Ectodermal cell (in vitro differentiated cells): ENCODE measurements around the gene SLC35G4. TPM values are rescaled to one million over a fixed set of nuclear protein-coding genes. Genes with fewer than 3 reads are reported as not detected.
"Not testable (repeated sequence)": the region's sequence is repeated elsewhere in the genome, so short reads cannot be mapped to it uniquely, and the experiment has no call there.

Source experiments
- H3K27ac ChIP-seq: 2 replicates; pipeline ENCODE4 v1.7.0; 2013; ENCODE audit warnings: mild to moderate bottlenecking, low read depth, low read length; ENCODE audit not compliant: insufficient read depth, poor library complexity, severe bottlenecking
- H3K27me3 ChIP-seq: 2 replicates; pipeline ENCODE4 v1.7.0; 2013; ENCODE audit warnings: mild to moderate bottlenecking, low read length; ENCODE audit not compliant: insufficient read depth, control insufficient read depth, poor library complexity, severe bottlenecking
- H3K36me3 ChIP-seq: one replicate; pipeline ENCODE4 v1.7.0; 2013; ENCODE audit warnings: low read length; ENCODE audit not compliant: control insufficient read depth, insufficient read depth
- H3K4me1 ChIP-seq: one replicate; pipeline ENCODE4 v1.7.0; 2013; ENCODE audit warnings: low read length; ENCODE audit not compliant: control insufficient read depth, insufficient read depth
- H3K4me3 ChIP-seq: 2 replicates; pipeline ENCODE4 v1.7.0; 2013; ENCODE audit warnings: low read depth, low read length, control low read depth; ENCODE audit not compliant: insufficient read depth
- H3K9me3 ChIP-seq: 2 replicates; pipeline ENCODE4 v1.7.0; 2013; ENCODE audit warnings: mild to moderate bottlenecking, low read length, moderate library complexity; ENCODE audit not compliant: control insufficient read depth
- WGBS, 2 experiments: methylation state at CpG; one replicate each; pipeline ENCODE4 v1.1.7; 2013; ENCODE audit warnings: missing lambda C conversion rate in 2 of 2; 5-methylcytosine and 5-hydroxymethylcytosine counted together
- polyA plus RNA-seq, 4 experiments: library from polyadenylated mRNA; stranded (reverse); fragments of 50-300 nt; gene quantifications; one replicate each; pipeline ENCODE4 v1.2.3, GENCODE V29; 2013

Gene SLC35G4
- polyA plus RNA-seq (2013, experiment 1 of 4) = not detected
- polyA plus RNA-seq (2013, experiment 2 of 4) = not detected
- polyA plus RNA-seq (2013, experiment 3 of 4) = not detected
- polyA plus RNA-seq (2013, experiment 4 of 4) = not detected

DNA sequence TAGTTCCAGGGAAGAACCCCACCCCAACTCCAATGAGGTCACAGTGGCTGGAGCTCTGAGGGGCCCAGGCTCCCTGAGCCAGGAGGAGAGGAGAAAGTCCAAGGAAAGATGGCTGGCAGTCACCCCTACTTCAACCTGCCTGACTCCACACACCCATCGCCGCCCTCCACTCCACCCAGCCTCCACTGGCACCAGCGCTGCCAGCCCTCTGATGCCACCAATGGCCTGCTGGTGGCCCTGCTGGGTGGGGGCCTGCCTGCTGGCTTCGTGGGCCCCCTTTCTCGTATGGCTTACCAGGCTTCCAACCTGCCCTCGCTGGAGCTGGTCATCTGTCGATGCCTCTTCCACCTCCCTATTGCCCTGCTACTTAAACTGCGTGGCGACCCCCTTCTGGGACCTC, at the start of gene SLC35G4:
Gene SLC35G4, plus strand, starts transcription at position 109 of the 400 bp plus-strand sequence. Its CDS starts 0 bp downstream, at position 109.
- not testable (repeated sequence) for H3K9me3 ChIP-seq, H3K27ac ChIP-seq, H3K36me3 ChIP-seq, H3K4me1 ChIP-seq, H3K27me3 ChIP-seq, H3K4me3 ChIP-seq
- 97 to 99% methylated on average over 7 to 9 of the region's 9 CpGs for WGBS, 2 experiments

DNA sequence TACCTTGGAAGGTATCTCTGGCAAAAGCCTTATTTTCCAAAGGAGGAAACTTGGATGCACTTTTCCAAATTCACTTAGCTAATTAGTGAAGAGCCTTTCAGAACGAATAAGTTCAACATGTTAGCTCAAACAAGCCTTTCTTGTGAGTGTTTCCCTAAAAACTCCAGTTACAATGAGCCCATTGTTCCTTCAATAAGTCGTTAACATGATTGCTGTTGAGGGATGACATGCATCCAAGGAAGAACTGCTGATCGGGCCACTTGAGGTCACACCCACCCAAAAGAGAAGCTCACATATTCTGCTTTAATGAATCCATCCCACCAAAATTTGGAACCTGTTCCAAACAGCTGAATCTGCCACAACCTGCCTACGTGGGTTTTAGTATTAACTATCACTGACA, 48.1 kb upstream of the SLC35G4 start:
- no peak overlapping the region for H3K27ac ChIP-seq
- no peaks in the 10 kb centered on the region for H3K36me3 ChIP-seq
- H3K4me3 ChIP-seq = no peak overlapping the region
- H3K4me1 ChIP-seq = peaks cover 3% of the 10 kb centered on the region
- H3K9me3 ChIP-seq = no peaks in the 10 kb centered on the region
- H3K27me3 ChIP-seq = no peaks in the 10 kb centered on the region
- WGBS, 2 experiments = 81 to 84% methylated on average over 3 to 4 of the region's 4 CpGs

DNA sequence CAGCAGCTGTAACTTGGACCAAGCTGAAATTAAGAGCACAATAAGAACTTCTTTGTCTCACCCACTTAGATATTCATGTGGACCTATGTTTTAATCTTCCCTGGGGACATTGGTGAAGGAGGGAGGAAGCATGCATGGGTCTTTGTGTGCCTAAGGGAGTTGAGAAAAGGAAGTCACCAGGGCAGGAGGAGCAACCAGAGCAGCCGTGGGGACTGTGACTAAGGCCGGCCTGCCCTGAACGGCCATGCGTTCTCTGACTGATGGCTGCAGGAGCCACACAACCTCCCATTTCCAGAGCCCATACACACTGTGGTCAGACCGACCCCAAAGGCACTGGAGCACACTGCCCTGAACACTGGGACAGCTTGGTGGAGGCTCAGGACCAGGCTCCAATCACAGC, 43.7 kb upstream of the SLC35G4 start:
- H3K27me3 ChIP-seq = no peaks in the 10 kb centered on the region

DNA sequence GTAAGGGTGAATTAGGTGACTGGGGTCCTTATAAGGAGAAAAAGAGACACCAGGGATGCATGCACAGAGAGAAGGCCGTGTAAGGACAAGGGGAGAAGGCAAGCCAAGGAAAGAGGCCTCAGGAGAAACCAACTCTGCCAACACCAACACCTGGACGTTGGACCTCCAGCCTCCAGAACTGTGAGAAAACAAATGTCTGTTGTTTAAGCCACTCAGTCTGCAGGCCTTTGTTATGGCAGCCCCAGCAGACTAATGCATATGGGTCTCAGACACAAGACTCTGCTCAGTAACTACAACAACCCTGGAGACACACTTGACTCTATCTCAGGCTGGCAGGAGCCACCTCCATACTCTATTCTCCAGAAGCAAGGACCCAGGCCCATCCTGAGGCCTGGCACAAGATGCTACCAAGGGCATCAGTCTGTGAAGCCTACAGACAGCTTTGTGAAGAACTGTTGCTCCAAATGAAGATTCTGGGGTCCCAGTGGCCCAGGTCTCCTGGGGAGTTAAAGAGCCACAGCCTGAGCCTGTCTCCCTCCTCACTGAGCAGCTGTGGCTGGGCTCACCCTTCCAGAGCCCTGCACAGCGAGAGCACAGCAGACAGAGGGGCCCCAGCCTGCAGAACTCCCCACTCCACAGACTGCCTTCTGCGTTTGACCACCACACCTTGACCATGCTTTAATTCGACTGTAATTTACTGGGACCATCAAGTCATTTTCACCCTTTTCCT, 43.0 kb upstream of the SLC35G4 start:
- no peak overlapping the region for H3K4me3 ChIP-seq
- 87 to 92% methylated on average over 5 of the region's 5 CpGs for WGBS, 2 experiments
- H3K4me1 ChIP-seq = no peaks in the 10 kb centered on the region
- no peak overlapping the region for H3K27ac ChIP-seq
- H3K9me3 ChIP-seq = no peaks in the 10 kb centered on the region
- no peaks in the 10 kb centered on the region for H3K36me3 ChIP-seq
- H3K27me3 ChIP-seq = no peaks in the 10 kb centered on the region

More for the DNA sequence above, 43.7 kb upstream of the SLC35G4 start:
- no peaks in the 10 kb centered on the region for H3K36me3 ChIP-seq
- no peaks in the 10 kb centered on the region for H3K9me3 ChIP-seq
- no peaks in the 10 kb centered on the region for H3K4me1 ChIP-seq
- 92 to 95% methylated on average over 5 of the region's 5 CpGs for WGBS, 2 experiments
- H3K4me3 ChIP-seq = no peak overlapping the region
- no peak overlapping the region for H3K27ac ChIP-seq

DNA sequence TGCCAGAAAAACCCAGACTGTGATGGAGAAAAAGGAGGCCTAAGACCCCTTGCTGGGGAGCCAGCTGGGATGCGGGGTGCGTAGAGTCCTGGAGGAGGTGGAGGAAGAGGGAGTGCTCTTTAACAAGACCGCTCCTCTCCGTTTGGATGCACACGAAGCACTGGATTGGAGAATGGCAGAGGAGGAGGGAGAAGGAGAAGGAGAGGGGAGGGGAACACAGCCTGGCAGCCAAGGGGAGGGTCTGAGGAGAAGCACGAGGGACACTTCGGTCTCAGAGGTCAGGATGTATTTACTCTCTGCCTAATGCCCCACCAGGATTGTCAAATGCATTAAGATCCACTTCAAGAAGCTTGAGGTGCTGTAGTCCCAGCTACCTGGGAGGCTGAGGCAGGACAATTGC, 42.0 kb upstream of the SLC35G4 start:
- WGBS, 2 experiments = 81 to 82% methylated on average over 7 of the region's 7 CpGs

DNA sequence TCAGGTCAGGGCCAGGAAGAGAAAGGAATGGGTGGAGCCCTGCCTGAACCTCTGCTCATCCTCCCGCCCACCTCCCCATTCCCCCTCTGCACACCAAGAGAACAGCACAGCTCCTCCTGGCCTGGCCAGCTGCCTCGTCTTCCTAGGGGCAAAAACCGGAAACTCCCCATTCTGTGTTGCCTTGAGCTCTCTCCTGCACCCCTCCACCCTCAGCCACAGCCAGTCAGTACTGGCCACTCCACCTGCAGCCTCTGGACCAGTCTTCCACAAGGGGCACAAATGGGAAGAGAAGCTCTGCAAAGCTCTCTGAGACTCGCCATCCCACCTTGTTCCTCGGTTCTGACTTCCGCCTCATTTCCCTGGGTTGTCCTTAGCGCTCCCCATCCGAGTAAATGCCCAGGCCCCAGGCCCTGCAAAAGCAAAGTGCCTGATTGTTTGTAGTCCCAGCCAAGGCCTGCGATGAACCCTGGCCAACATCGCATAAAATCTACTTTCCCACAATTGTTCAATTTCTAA, 39.3 kb upstream of the SLC35G4 start:
- Histone ChIP-seq H3K27me3 (no peaks in the 10 kb centered on the region), H3K27ac (no peak overlapping the region), H3K9me3 (no peaks in the 10 kb centered on the region), H3K36me3 (no peaks in the 10 kb centered on the region), H3K4me3 (no peak overlapping the region), H3K4me1 (no peaks in the 10 kb centered on the region)
- 84 to 92% methylated on average over 10 of the region's 10 CpGs for WGBS, 2 experiments

More for the DNA sequence above, 42.0 kb upstream of the SLC35G4 start:
- Histone ChIP-seq H3K27me3 (no peaks in the 10 kb centered on the region), H3K4me1 (no peaks in the 10 kb centered on the region), H3K9me3 (no peaks in the 10 kb centered on the region), H3K27ac (no peak overlapping the region), H3K36me3 (no peaks in the 10 kb centered on the region), H3K4me3 (no peak overlapping the region)

DNA sequence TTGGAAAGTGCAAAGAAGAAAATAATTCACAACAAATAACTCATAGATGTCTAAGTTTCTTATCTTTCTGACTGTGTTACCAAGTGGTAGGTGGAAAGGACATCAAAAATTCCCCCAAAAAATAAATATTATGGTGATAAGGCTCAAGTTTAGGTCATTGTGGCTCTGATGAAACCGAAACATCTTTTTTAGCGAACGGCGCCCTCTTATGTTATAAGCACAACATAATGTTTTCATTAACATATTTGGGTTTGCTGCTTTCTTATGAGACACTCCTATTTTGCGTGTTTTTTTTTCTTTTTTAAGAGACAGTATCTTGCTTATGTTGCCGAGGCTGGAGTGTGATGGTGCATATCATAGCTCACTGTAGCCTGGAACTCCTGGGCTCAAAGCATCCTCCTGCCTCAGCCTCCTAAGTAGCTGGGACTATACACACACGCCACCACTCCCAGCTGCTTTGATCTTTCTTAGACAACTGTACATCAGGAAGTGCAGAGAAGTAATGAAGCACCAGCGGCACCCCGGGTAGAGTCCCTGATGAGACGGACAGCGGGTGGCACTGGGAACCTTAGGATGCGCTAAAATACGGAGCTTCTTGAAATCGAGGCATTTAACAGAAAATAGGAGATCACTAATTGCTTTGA, 38.5 kb upstream of the SLC35G4 start:
- Histone ChIP-seq H3K4me1 (no peaks in the 10 kb centered on the region), H3K36me3 (no peaks in the 10 kb centered on the region), H3K4me3 (no peak overlapping the region), H3K9me3 (no peaks in the 10 kb centered on the region), H3K27ac (no peak overlapping the region), H3K27me3 (no peaks in the 10 kb centered on the region)
- WGBS, 2 experiments = 93 to 95% methylated on average over 12 to 14 of the region's 14 CpGs

DNA sequence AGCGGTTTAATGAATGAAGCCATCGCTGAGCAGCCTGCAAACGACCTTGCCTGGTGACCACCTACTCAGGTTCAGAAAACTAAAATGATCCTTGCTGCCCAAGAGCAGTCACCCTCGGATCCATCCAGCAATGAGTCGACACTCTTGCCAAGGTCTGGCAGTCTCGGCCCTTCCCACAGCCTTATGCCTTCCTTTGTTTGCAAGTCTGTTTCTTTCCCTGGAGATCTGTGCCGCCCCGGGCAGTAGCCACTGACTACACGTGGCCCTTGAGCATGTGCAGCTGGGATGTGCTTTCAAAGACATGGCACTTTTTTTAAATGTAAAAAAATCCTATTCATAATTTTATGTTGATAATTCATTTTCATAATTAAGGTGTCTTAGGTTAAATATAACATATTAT, 37.2 kb upstream of the SLC35G4 start:
- no peaks in the 10 kb centered on the region for H3K27me3 ChIP-seq
- no peak overlapping the region for H3K27ac ChIP-seq
- no peaks in the 10 kb centered on the region for H3K4me1 ChIP-seq
- H3K9me3 ChIP-seq = no peaks in the 10 kb centered on the region
- no peaks in the 10 kb centered on the region for H3K36me3 ChIP-seq
- 91% methylated on average over 9 of the region's 9 CpGs for WGBS, 2 experiments
- no peak overlapping the region for H3K4me3 ChIP-seq

DNA sequence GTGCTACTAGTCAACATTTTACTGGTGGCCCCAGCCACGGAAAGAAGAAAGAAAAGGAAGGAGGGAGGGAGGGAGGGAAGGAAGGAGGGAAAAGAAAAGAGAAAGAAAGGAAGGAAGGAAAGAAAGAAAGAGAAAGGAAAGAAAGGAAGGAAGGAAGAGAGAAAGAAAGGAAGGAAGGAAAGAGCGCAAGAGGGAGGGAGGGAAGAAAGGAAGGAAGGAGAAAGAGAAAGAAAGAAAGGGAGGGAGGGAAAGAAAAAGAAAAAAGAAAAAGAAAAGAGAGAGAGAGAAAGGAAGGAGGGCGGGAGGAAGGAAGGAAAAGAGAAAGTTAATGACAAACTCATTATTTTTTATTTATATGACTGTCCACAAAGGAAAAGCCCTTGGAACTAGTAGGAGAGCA, 34.9 kb upstream of the SLC35G4 start:
- Histone ChIP-seq H3K4me3 (no peak overlapping the region), H3K36me3 (no peaks in the 10 kb centered on the region), H3K4me1 (no peaks in the 10 kb centered on the region), H3K27me3 (no peaks in the 10 kb centered on the region), H3K9me3 (no peaks in the 10 kb centered on the region), H3K27ac (no peak overlapping the region)
- WGBS, 2 experiments = 83 to 87% methylated on average over 2 to 3 of the region's 3 CpGs
